ENCODE data around the gene ITGB5. TPM values are rescaled to one million over a fixed set of nuclear protein-coding genes. Genes with fewer than 3 reads are reported as not detected.

ITGB5 gene
- total RNA-seq, 1 experiment from 2014 or later, result 146 TPM

DNA sequence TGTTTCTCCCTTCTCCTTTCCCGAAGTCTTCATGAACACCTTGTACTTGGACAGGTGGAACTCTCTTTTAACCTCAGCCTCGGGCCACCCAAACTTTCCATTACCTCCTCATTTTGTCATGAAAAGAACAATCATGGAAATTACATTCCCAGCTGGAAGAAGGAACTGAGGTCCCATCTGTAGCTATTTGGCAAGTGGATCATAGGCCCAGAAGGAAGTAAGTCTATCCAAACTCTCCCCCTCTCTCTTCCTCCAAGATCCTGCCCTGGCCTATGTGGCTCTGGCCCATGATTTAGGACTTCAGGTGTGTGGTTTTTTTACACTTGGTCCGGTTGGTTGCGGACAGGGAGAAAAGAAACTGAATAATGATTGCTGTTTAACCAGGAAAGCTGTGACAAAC lies 44.1 kb downstream of the ITGB5 start:
- H3K4me1 Mint-ChIP-seq, result peaks cover under 1 to 3% of the 10 kb centered on the region in 2 experiments; a peak in 2 of 4 replicates
- Histone ChIP-seq H3K14ac (ENCODE audit: insufficient read depth, low read length) (no peak overlapping the region), H3K9me3 (ENCODE audit: control insufficient read depth, low read depth, low read length) (no peaks in the 10 kb centered on the region), H3K9ac (ENCODE audit: extremely low read depth, insufficient read length, low read length) (no peak overlapping the region), H3K27me3 (ENCODE audit: insufficient read depth, low read length) (no peaks in the 10 kb centered on the region), H2BK12ac (ENCODE audit: insufficient read length, low read depth, low read length) (no peak overlapping the region), H4K5ac (ENCODE audit: insufficient read length, low read depth, low read length) (no peak overlapping the region), H2BK20ac (ENCODE audit: low read depth, low read length, poor library complexity, severe bottlenecking) (no peak overlapping the region), H3K18ac (ENCODE audit: insufficient read length, low read depth, low read length) (no peak overlapping the region), H3K4me1 (ENCODE audit: insufficient read depth, low read length) (no peaks in the 10 kb centered on the region), H4K8ac (replicated peaks; ENCODE audit: insufficient read length, low read depth, low read length) (no peak overlapping the region), H4K20me1 (ENCODE audit: control insufficient read depth, insufficient read depth, insufficient read length) (no peaks in the 10 kb centered on the region), H3K56ac (ENCODE audit: insufficient read length, low read depth, low read length) (no peak overlapping the region), H3K23ac (ENCODE audit: insufficient read length, low read depth, low read length) (no peak overlapping the region), H3K27ac (ENCODE audit: insufficient read length, low read depth, low read length) (no peak overlapping the region), H3K23me2 (ENCODE audit: insufficient read length, low read depth, low read length, poor library complexity, severe bottlenecking) (no peaks in the 10 kb centered on the region), H3K79me2 (ENCODE audit: insufficient read depth, low read length) (no peaks in the 10 kb centered on the region), H2AFZ (ENCODE audit: low read length) (no peak overlapping the region), H2BK5ac (ENCODE audit: insufficient read length, low read length) (no peak overlapping the region), H3K79me1 (ENCODE audit: insufficient read depth, low read depth, low read length, poor library complexity, severe bottlenecking) (peaks cover 5% of the 10 kb centered on the region), H3T11ph (ENCODE audit: low read length) (no peak overlapping the region), H3K4me2 (ENCODE audit: insufficient read depth, insufficient read length, low read length) (no peak overlapping the region), H3K4ac (ENCODE audit: low read depth, low read length) (no peak overlapping the region), H2AK5ac (ENCODE audit: insufficient read length, low read length) (no peak overlapping the region), H2BK120ac (ENCODE audit: low read depth, low read length, poor library complexity, severe bottlenecking) (no peak overlapping the region), H4K91ac (ENCODE audit: insufficient read length, low read depth, low read length) (no peak overlapping the region), H2BK15ac (ENCODE audit: low read depth, low read length) (no peak overlapping the region)
- H3K9me3 Mint-ChIP-seq, result no peaks in the 10 kb centered on the region
- peak overlapping the region in 2 of 3 experiments; percentile 33 to 96; a peak in 4 of 7 replicates for H3K27ac Mint-ChIP-seq
- TF ChIP-seq CTCF (conservative IDR thresholded peaks at IDR 0.05), result no peak
- no peaks in the 10 kb centered on the region for H3K27me3 Mint-ChIP-seq (ENCODE audit: low read depth)
- WGBS (ENCODE audit: extremely low coverage, insufficient read length, low lambda C conversion rate), result no CpG with 5 or more reads among the region's 4 CpGs
- H3K36me3 Mint-ChIP-seq (ENCODE audit: insufficient read depth in 1 of 3, low read depth in 3 of 3), result peaks cover 47 to 73% (median 54%) of the 10 kb centered on the region in 3 experiments
- no peak for DNase-seq
- H3K4me3 Mint-ChIP-seq, result no peak overlapping the region
